GM23338 (cell line): ENCODE results near the gene CTXND2.

Experiments
- CREB1 ChIP-seq: fragments of 250-450 bp; sonication (Bioruptor Pico); IDR thresholded peaks from 2 replicates; pipeline ENCODE4 v1.5.0; 2020; ENCODE audit warnings: low read depth, mild to moderate bottlenecking, moderate library complexity
- CTCF ChIP-seq, 2 experiments: fragments of 200-600 bp in 1 of 2; sonication (generic) in 1 of 2; conservative IDR thresholded peaks; 2 replicates each; pipeline versions ENCODE4 v1.5.1 to v1.6.1; 2016 to 2017; ENCODE audit warnings: antibody characterized with exemption in 2 of 2, low read depth in 2 of 2, mild to moderate bottlenecking in 2 of 2, moderate library complexity in 1 of 2
- ETS1 ChIP-seq: IDR thresholded peaks from 2 replicates; pipeline ENCODE4 v1.6.1; 2016; ENCODE audit warnings: antibody characterized with exemption
- EZH2 ChIP-seq: fragments of 200-600 bp; sonication (generic); IDR thresholded peaks from one replicate; pipeline ENCODE4 v1.8.0; 2017; ENCODE audit warnings: antibody characterized with exemption, mild to moderate bottlenecking, low read depth; ENCODE audit not compliant: unreplicated experiment
- EZH2phosphoT487 ChIP-seq: fragments of 200-600 bp; sonication (generic); IDR thresholded peaks from one replicate; pipeline ENCODE4 v1.8.1; 2018; ENCODE audit warnings: antibody characterized with exemption; ENCODE audit not compliant: unreplicated experiment
- JUNB ChIP-seq: IDR thresholded peaks from one replicate; pipeline ENCODE4 v1.6.1; 2016; ENCODE audit warnings: antibody characterized with exemption; ENCODE audit not compliant: unreplicated experiment
- NANOG ChIP-seq: IDR thresholded peaks from 2 replicates; pipeline ENCODE4 v1.6.1; 2016; ENCODE audit warnings: antibody characterized with exemption, borderline replicate concordance
- POLR2AphosphoS5 ChIP-seq: IDR thresholded peaks from 2 replicates; pipeline ENCODE4 v1.6.1; 2016; ENCODE audit warnings: antibody characterized with exemption, low read depth
- REST ChIP-seq: IDR thresholded peaks from one replicate; pipeline ENCODE4 v1.6.1; 2018; ENCODE audit warnings: antibody characterized with exemption; ENCODE audit not compliant: unreplicated experiment
- STAT1 ChIP-seq: IDR thresholded peaks from one replicate; pipeline ENCODE4 v1.6.1; 2016; ENCODE audit warnings: antibody characterized with exemption; ENCODE audit not compliant: unreplicated experiment
- ZNF114 ChIP-seq: fragments of 250-450 bp; sonication (Bioruptor Pico); IDR thresholded peaks from 2 replicates; pipeline ENCODE4 v1.5.0; 2020; ENCODE audit warnings: mild to moderate bottlenecking, moderate library complexity

- TF ChIP-seq CTCF (conservative IDR thresholded peaks at IDR 0.05; ENCODE audit: low read depth in 2 of 2) (no peak), POLR2AphosphoS5 (no peak), EZH2 (no peak), JUNB (no peak), ETS1 (no peak), REST (no peak), NANOG (no peak), ZNF114 (CRISPR knock-in tag) (no peak), CREB1 (CRISPR knock-in tag) (no peak), EZH2phosphoT487 (no peak), STAT1 (no peak)
These were observed 74.8 kb downstream of the CTXND2 start for GRCh38 chr1:150961756-150962155.
